Stimulated activated CD8-positive, alpha-beta memory T cell treated with anti-CD3 and anti-CD28 coated beads, Interleukin-7, amount 100 ng/mL, for 48 hours (primary cell): ENCODE results near the gene CTTN.

Experiments used
- DNase-seq, 2 donors: peaks; one replicate each; pipeline ENCODE4 v3.0.0-alpha.2; 2020; ENCODE audit warnings: low read depth in 1 of 2; ENCODE audit errors: extremely low read depth in 1 of 2

CTTN gene

DNA sequence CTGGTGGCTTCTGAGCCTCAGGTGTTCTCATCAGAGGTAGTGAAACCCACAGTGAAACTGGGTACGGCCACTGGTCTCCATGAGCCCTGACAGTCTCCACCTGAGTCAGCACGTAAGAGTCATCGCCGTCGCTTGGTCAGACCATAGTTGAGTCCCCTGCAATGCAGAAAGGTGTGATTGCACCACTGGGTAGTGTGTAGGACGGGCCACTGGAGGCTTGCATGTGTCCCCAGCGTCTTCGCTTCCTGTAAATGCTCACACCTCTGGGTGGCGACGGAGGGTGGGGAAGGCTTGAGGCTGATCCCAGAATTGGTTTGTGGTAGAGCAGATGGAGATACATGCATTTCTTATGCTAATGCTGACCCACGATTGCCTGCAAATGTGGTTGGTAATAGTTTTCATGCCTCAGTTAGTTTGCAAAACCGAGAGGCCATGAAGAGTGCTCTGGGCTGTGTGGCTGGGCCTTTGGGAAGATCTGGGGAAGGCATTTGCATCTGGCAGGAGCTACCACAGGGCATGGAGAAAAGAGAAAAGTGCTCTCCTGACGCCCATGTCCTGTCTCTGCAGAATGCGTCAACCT is 26.5 kb downstream of the CTTN start:
- DNase-seq: no peak

DNA sequence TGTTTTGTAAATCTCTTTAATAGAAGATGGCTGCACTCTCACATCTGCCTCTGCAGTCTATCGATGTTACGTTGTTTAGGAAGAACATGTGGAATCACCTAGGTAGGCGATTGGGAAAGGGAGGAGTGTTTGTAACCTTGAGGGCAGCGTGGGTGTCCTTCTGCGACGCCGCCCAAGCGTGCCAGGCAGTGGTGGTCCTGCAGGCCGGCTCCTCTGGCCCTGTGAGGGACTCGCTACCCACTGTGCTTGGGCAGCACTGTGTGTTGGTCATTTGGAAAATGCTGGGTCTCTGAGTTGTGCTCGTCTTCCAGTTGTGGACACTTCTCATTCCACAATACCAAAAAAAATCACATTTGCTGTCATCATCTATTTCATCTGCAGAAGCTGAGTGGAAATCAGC is 29.1 kb downstream of the CTTN start:
- DNase-seq: no peak

DNA sequence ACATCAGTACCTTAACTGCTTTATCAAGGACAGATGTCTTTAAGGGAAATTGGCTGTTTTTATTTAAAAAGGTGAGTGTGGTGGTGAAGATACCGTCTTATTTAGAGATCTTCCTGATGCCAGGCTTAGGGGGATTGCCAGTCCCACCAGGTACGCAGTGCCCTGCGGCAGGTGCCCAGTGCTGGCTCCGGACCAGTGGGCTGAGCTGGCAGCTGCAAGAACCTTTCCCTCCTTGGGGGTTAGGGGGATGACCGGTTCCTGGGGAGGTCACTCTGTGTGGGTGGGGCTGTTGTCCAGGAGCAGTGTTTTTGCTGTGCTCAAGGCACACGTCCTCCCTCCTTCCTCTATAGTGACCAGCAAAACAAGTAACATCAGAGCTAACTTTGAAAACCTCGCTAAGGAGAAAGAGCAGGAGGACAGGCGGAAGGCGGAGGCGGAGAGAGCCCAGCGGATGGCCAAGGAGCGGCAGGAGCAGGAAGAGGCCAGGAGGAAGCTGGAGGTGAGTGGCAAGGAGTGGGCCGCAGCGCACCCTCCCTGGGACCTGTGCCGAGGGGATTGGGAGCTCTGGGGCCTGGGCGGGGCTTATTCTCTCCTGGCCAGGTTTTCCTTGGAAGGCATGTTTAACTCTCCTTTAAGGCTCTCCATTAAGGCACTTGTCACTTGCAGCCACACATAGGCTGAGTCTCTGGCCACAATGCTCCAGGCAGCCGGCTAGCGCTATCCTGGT is 30.5 kb downstream of the CTTN start:
- DNase-seq: no peak

DNA sequence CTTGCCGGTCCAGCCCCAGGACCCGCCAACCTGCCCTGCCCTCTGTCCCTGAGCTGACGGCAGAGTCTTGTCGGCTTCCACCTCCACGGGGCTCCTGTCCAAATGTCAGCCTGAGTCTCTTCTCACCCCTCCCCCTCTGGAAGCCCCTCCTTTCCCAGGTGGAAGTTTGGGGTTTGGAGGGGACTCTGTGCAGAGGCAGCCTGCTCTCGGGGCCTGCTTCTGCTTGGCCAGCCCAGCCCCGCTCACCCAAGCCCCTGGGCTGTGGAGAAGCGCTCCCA is 31.0 kb downstream of the CTTN start:
- DNase-seq: no peak

DNA sequence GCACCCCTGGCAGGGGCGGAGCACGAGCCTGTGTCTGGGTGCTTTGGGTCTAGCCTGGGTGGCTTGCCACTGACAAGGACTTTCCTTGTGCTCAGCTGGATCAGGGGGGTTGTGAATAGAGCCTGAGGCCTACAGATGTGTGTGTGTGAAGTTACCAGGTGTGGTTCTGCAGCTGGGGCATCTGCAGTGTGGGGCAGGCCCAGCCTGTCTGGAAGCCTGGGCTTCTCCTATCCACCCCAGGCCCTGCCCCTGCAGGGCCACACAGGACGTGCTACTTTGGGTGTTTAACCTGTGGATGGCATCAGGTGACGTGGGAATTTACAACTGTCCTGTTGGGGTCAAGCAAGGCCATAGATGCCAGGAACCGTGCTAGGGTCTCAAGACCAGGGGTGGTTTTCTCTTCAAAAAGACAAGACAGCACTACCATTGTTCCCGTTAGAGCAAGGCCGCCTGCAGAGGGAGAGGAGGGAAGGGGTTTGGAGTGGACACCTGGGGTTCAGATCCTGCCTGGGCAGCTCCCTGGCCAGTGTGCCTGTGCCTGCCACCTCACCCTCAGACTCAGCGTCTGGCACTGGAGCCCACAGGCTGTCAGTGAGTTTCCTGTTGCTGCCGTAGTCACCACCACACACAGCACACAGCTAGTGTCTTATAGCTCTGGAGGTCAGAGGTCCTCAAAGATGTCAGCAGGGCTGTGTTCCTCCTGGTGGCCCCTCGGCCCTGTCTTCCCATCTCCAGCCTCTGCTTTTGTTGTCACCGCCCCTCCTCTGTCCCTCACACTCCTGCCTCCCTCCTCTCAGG is 31.6 kb downstream of the CTTN start:
- no peak for DNase-seq

DNA sequence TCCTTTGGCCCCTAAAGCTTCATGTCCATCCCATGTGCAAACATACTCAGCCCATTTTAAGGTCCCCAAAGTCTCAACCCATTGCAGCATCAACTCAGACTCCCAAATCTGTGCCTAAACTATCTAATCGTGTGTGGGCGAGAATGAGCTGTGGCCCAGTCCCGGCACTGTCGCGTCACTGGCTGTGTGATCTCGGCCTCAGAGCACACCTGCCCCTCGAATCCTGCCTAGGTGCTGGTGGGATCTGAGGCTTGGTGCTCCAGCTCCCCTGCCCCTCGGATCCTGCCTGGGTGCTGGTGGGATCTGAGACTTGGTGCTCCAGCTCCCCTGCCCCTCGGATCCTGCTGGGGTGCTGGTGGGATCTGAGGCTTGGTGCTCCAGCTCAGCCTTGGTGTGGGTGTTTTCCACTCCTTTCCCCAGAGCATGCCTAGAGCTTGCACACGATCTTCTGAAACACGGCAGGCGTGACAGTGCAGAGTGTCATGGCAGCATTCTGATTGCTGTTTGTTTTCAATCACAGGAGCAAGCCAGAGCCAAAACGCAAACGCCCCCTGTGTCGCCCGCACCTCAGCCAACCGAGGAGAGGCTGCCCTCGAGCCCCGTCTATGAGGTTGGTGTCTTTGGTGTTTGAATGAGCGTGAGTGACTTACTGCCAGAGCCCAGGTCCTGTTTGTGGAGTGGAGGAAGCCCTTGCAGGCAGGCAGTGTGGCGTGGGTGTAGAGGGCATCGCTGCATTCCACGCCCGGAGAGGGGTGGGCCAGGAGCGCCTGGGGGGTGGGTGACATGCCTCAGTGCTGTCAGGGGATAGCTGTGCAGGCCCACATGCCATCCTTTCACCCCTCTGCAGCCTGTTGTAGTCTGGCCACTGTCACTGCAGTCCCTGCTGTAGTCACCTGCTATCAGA is 32.6 kb downstream of the CTTN start:
- DNase-seq: no peak

DNA sequence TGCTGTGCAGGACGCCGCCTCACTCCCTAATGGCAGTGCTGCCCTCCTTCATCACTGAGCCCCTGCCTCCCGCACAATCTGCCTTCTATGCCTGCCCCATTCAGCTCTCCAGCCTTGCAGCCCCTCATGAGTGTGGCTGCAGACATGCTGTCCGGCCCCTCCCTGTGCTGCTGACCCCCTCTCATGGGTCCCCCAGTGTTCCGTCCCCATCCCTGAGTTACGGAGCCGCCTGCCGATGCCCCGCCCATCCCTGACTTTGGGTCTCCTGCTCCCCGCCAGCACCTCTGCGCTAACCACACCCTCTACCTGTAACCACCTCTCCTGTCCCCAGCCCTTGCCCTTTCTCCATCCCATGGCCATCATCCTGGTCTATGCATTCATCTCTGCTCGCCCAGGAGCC is 33.3 kb downstream of the CTTN start:
- no peak for DNase-seq

DNA sequence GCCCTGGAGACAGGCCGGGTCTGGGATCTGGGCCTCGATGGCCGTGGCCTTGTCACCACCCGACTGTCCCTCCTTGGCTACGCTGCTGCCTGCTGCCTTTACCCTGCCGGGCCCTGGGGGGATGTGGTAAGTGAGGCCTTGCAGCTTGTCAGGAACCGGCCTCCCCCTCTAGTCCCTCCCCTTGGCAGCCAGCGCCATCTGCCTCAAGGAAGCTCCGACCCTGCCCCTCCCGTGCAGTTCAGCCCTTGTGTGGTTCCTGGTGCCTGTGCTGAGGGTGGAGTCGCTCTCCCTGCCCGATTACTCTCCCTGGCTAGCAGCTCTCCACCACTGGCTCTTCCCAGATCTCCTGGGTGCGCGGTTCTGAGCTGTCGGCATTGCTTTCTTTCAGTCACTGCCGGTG is 33.7 kb downstream of the CTTN start:
- no peak for DNase-seq

DNA sequence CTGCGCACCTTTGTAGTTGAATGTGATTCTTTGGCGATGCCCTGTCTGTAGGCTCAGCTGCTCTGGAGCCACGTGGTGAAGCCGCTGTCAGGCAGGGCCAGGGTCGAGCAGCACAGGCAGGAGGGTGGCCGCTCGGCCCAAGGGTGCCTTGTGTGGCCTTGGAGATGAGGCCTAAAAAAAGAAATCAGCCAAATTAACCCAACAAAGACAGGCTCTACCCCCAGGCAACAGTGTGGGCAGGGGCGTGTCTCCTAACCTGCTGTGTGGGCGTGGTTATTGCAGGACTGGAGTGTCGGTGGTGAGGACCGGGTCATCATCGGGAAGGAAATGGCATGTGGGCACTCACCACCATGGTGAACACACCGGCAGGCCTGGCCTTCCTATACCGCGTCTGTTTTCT is 34.3 kb downstream of the CTTN start:
- DNase-seq: no peak

DNA sequence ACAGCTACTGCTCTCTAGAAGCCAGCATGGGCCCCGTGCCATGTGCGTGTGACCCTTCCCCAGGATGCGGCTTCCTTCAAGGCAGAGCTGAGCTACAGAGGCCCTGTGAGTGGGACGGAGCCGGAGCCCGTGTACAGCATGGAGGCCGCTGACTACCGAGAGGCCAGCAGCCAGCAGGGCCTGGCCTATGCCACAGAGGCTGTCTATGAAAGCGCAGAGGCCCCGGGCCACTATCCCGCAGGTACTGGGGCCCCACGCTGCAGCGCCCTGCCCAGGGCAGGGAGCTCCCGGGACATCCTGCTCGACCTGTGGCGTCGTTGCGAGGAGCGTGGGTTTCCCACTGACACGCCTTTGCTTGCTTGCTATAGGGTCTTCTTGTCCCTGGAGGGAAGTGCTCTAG is 34.7 kb downstream of the CTTN start:
- DNase-seq: no peak

DNA sequence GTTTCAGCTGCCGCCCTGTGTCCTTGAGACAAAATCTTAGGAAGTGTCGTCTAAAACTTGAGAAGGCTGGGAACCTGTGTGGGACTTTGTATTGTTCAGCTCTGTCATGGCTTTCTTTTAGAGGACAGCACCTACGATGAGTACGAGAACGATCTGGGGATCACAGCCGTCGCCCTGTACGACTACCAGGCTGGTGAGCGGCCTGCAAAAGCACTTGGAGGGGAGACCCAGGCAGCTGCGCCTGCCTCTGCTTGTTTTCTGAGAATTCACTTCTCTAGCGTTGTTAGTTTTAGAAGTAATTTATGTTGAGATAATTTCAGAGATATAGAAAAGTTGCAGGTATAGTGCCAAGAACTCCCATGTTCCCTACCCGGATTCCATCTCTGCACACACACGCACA is 35.2 kb downstream of the CTTN start:
- DNase-seq: no peak

DNA sequence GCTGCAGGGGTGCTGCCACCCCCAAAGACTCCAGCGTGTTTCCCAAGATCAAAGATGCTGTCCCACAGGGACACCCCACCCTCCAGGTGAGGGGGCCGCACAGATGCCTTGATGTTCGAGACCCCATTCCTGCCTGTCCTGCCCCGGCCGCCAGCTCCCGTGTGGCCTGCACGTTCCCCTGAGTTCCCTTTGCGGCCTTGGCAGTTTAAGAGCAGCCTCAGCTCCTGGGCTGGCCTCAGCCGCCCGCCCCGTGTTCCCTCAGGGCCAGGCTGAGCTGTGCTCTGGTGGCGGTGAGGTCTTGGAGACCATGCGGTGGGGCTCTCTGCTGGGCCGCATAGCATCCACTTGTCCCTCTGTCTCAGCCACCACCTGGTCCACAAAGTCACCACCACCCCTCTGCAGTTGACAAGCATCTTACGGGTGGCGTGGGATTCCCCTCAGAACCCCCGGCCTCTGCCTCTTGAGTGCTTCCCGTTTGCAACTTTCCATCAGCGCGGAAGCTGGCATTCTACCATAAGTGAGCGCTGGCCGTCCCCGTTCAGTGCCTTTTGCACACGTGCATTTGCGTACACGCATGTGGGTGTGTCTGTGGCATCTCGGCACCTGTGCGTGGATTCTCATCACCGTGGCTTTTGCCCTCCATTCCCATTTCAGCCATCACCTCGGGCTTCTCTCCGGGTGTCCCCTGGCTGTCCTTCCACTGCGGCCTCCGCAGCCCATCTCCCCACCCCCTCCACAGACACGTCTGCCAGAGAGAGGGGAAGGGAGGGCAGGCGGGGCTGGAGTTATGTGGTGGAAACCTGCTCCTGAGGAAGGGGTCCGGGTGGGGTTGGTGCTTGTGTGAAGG is 35.9 kb downstream of the CTTN start:
- no peak for DNase-seq

DNA sequence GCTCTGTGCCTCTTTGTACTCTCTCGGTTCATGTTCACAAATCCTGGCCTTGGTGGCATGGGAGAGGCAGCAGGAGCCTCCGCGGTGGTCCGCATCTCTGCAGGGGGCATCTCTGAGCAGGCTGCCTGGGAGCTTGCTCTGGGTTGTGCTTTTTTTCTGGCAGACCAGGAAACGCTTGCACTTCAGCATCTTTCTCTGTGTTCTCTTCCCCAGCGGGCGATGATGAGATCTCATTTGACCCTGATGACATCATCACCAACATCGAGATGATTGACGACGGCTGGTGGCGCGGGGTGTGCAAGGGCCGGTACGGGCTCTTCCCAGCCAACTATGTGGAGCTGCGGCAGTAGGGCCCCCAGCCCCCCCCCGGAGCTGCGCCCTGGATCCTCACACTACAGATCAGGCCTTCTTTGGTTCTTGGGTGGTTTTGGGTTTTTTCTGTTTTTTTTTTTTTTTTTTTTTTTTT is 36.5 kb downstream of the CTTN start:
- no peak for DNase-seq

DNA sequence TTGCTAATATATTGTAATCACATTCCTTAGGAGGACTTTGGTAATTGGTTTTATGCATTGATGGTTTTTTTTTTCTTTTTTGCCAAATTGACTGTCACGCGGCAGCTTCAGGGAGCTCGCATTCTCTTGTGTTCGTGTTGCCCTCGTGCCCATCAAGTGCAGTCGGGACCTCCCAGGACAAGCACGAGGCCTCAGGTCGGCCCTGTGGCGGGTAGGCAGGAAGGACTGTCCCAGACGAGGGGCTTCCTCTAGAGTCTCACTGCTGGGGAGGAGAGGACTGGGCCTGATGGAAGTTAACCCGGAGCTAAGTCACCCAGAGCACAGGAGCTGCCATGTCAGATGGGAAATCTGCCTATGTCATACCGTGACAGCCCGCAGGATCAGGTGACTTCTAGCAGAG is 37.0 kb downstream of the CTTN start:
- no peak for DNase-seq

DNA sequence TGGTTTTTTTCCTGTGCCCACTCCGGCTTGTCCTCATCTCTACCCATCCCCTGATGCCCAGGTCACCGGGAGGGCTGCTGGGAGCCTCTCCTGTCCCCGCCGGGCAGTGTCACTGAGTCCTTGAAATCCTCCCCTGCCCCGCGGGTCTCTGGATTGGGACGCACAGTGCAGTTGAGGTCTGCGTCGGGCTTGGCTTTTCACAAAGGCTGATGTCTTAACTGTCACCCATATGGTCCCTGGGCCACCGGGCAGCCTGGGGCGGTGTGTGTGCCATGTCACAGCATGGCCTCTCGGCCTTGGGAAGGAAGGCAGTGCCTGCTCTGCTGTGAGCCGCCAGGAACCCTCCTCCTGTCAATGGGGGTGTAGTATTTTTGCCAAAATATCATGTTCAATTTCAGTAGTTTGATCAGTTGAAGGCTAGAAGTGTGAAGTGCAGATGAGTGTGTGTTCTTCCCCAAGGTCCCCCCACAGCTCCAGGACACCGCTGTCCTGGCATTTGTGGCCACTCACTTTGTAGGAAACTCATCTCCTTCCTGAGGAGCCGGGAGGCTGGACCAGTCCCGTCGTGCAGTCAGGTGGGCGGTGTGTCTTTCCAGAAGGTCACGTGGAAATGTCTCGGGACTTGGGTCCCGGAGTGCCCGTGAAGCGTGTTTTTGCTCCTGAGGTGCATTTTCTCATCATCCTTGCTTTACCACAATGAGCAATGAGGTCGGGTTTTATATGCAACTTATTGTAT is 37.6 kb downstream of the CTTN start:
- DNase-seq: no peak

DNA sequence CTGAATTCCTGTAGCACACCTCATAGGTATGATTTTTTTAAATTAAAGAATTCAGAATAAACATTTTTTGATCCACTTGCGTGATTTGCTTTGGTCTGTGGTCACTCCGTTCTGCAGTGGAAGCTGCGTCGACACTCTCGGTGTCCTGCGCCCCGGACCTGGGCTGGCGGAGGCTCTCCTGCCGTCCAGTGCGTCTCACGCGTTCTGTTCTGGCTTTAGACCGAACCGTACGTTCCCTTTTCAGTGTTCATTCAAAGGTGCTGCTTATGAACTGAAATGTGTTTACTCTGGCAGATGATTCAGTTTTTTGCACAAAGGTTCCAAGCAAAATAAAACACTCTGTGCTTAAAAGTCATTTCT is 38.2 kb downstream of the CTTN start:
- DNase-seq: no peak

DNA sequence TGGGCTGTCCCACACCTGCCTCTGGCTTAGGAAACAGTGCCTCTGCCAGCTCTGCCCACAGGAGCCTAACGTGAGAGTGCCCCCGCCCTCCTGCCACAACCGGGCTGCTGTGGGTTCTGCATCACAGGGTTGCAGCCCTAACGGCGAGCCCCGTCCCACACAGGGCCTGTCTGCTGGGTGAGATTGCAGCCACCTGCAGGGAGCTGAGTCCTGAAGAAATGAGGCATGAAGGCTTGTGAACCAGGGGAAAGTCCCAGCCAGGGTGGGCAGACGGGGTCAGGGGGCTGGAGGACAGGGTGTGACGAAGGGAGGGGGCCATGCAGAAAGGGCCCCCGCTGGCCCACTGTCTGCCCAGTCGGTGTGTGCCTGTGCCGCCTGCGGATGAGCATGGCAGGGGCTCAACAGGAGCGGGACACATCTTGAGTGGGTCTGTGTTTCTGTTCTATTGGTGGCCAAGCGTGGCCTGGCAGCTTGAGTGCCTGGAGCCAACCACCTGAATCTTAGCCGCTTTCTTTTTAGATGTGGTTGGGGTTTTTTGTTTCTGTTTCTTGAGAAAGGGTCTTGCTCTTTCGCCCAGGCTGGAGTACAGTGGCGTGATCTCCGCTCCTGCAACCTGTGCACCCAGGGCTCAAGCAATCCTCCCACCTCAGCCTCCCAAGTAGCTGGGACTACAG is 38.9 kb downstream of the CTTN start:
- DNase-seq: no peak

DNA sequence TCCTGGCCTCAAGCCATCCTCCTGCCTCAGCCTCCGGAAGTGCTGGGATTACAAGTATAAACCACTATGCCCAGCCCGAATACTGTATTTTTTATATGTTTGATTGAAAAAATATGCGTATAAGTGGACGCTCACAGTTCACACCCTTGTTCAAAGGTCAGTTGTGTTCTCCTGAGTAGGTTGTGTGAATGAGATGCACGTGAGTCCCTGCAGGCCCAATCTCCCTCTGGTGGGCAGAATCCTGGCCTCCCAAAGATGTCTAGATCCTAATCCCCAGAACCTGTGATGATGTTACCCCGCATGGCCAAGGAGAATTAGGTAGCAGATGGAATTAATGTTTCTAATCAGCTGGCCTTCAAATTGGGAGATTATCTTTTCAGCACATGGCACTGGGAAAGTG is 41.9 kb downstream of the CTTN start:
- no peak for DNase-seq

DNA sequence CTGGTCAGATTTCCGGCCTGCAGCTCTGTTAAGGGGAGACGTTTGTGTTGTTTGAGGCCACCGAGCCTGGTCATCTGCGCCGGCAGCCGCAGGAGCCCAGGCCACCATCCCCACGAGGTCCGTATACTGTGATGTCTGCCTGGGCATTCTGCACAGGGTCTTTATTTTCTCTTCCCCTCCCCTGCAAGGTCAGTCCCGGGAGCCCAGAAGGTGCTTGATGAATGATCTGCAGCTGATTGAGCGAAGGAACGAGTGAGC is 45.4 kb downstream of the CTTN start:
- DNase-seq: no peak

DNA sequence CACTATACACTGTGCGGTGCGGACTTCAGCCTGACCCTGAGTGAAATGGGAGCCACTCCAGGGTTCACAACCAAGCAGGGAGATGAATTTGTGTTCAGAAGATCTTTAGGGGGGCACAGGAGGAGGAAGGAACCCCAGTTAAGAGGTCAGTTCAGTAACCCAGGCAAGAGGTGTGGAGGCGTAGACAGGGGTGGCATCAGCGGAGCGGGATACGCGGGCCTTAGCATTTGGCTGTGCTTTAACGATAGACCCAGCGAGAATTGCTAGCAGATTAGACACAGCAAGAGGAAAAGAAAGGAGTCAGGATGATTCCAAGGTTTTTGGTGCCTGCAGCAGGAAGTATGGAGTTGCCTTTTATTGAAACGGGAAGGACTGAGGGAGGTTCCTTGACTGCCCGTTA is 46.8 kb downstream of the CTTN start:
- no peak for DNase-seq
